GM18519 (cell line): Measurements from ENCODE around the gene SAMD11.

Experiments used
- ATAC-seq: cut with Tn5 transposase; IDR thresholded peaks from one replicate; pipeline ENCODE4 v1.9.1; 2021; ENCODE audit warnings: mild to moderate bottlenecking, moderate library complexity; ENCODE audit not compliant: unreplicated experiment, low FRiP score

SAMD11 gene

GRCh38 chr1:917076-917459 lies 6.7 kb upstream of the SAMD11 start:
- ATAC-seq = no peak

- no peak for ATAC-seq
These were observed 6.1 kb upstream of the SAMD11 start for GRCh38 chr1:917466-918091.

- ATAC-seq = no peak
These were observed 5.4 kb upstream of the SAMD11 start for GRCh38 chr1:918353-918752.

- ATAC-seq = no peak
These were observed 4.9 kb upstream of the SAMD11 start for GRCh38 chr1:918843-919242.

- no peak for ATAC-seq
These were observed 4.4 kb upstream of the SAMD11 start for GRCh38 chr1:919271-919872.

GRCh38 chr1:920010-920409 lies 3.7 kb upstream of the SAMD11 start:
- ATAC-seq = no peak

- no peak for ATAC-seq
These were observed 3.2 kb upstream of the SAMD11 start for GRCh38 chr1:920521-920920.

GRCh38 chr1:921011-921837 lies 2.5 kb upstream of the SAMD11 start:
- no peak for ATAC-seq

- no peak for ATAC-seq
These were observed 400 bp downstream of the SAMD11 start for GRCh38 chr1:923991-924655.

GRCh38 chr1:924656-925560 lies 1.2 kb downstream of the SAMD11 start:
- no peak for ATAC-seq

GRCh38 chr1:925561-926421 lies 2.1 kb downstream of the SAMD11 start:
- no peak for ATAC-seq

GRCh38 chr1:927234-927633 lies 3.5 kb downstream of the SAMD11 start:
- ATAC-seq = no peak

GRCh38 chr1:927748-928147 lies 4.0 kb downstream of the SAMD11 start:
- no peak for ATAC-seq

GRCh38 chr1:928825-929661 lies 5.3 kb downstream of the SAMD11 start:
- no peak for ATAC-seq

- ATAC-seq = no peak
These were observed 6.2 kb downstream of the SAMD11 start for GRCh38 chr1:929712-930632.

GRCh38 chr1:930633-931138 lies 7.0 kb downstream of the SAMD11 start:
- ATAC-seq = no peak
